RWPE1 (cell line): ENCODE data around the gene ARL6IP1.
"Not testable (repeated sequence)": the region's sequence is repeated elsewhere in the genome, so short reads cannot be mapped to it uniquely, and the experiment has no call there.

ENCODE experiments used
- CTCF ChIA-PET: fragments of 350-600 bp; sonication (Branson Sonifier 250); formaldehyde crosslinking; extraction: SDS; loops from one replicate; lab custom pipeline; 2021; lab: Yijun Ruan, JAX
- POLR2A ChIA-PET: fragments of 400-600 bp; formaldehyde crosslinking; extraction: SDS; loops from one replicate; lab custom pipeline; 2020; ENCODE audit warnings: antibody characterized with exemption; ENCODE audit not compliant: low non-redundant PET; lab: Yijun Ruan, JAX
- DNase-seq: peaks from one replicate; pipeline ENCODE4 v3.0.0; 2012; ENCODE audit warnings: low spot score
- H3K27ac ChIP-seq: fragments of 450-650 bp; 2 replicates; pipeline ENCODE4 v1.5.1; 2017
- CTCF ChIP-seq: fragments of 450-650 bp; conservative IDR thresholded peaks from 2 replicates; pipeline ENCODE4 v1.5.1; 2017; ENCODE audit warnings: low read depth, mild to moderate bottlenecking

The ARL6IP1 gene

GRCh38 chr16:18783430-18784341 is 17.7 kb downstream of the ARL6IP1 start:
- DNase-seq = no peak
- ChIA-PET POLR2A (interaction anchor here (0.6 kb wide), 1 partner anchor 168 kb away, joined by 3 read pairs; no protein-coding TSS in a partner anchor), CTCF (interaction anchor here (0.6 kb wide), 1 partner anchor 1011 kb away, joined by 3 read pairs; no protein-coding TSS in a partner anchor)
- H3K27ac ChIP-seq = no peak overlapping the region
- TF ChIP-seq CTCF = no peak

DNA sequence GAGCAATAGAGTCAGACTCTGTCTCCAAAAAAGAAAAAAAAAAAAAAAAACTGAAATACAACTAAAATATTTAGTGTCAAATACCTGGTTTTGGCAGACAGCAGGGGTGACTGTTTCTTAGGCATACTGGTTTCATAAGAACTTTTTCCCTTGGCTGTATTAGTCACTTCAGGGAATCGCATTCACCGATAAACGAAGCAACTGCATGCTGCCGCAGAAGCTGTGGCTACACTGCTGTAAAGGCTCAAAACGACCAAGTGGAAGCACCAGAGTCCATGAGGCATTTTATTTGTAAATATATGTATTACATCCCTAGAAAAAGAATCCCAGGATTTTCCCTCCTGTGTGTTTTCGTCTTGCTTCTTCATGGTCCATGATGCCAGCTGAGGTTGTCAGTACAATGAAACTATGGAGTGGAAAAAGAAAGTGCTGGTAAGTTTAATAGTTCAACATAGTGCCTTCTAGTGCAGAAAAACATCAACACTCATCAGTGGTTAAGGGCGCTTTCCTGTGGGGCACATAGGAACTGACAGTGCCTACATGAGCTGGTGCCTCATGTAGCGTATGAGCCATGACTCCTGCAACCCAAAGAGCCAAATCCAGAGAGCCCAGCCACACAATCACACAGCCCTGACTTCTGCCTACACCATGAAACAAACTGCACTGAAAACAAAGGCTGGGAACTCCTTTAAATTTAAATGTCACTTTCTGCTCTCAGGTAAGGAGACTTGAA is 18.5 kb downstream of the ARL6IP1 start:
- no peak for TF ChIP-seq CTCF
- POLR2A ChIA-PET = interaction anchor here (0.6 kb wide), 1 partner anchor 167 kb away, joined by 3 read pairs; no protein-coding TSS in a partner anchor
- CTCF ChIA-PET = no interaction called here
- H3K27ac ChIP-seq = no peak overlapping the region
- no peak for DNase-seq

GRCh38 chr16:18781232-18781631 is 20.1 kb downstream of the ARL6IP1 start:
- H3K27ac ChIP-seq, CTCF ChIA-PET, DNase-seq, POLR2A ChIA-PET: not testable (repeated sequence)

- POLR2A ChIA-PET, DNase-seq, CTCF ChIA-PET, H3K27ac ChIP-seq: not testable (repeated sequence)
Observed at GRCh38 chr16:18780460-18781026, 20.8 kb downstream of the ARL6IP1 start.

GRCh38 chr16:18777664-18778063 is 23.7 kb downstream of the ARL6IP1 start:
- H3K27ac ChIP-seq, POLR2A ChIA-PET, CTCF ChIA-PET, DNase-seq: not testable (repeated sequence)

DNA sequence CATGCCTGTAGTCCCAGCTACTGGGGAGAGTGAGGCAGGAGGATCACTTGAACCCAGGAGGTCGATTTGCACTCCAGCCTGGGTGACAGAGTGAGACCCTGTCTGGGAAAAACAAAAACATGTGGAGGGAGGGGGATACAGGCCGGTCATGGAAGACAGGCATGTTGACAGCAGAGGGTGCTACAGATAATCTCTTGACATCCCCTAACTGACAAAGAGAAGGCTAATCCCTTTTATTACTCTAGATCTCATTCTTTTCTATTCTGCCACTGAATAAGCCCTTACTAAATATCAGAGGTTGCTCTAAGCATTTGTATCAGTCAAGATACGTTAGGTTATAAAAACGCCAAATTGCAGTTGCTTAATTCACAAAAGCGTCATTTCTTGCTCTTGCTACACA is 25.0 kb downstream of the ARL6IP1 start:
- CTCF ChIA-PET, H3K27ac ChIP-seq, POLR2A ChIA-PET, DNase-seq: not testable (repeated sequence)

- POLR2A ChIA-PET, DNase-seq, H3K27ac ChIP-seq: not testable (repeated sequence)
- CTCF ChIA-PET = interaction anchor here (0.6 kb wide), 1 partner anchor 303 kb away, joined by 3 read pairs; no protein-coding TSS in a partner anchor
Observed at GRCh38 chr16:18774651-18775050, 26.7 kb downstream of the ARL6IP1 start.

DNA sequence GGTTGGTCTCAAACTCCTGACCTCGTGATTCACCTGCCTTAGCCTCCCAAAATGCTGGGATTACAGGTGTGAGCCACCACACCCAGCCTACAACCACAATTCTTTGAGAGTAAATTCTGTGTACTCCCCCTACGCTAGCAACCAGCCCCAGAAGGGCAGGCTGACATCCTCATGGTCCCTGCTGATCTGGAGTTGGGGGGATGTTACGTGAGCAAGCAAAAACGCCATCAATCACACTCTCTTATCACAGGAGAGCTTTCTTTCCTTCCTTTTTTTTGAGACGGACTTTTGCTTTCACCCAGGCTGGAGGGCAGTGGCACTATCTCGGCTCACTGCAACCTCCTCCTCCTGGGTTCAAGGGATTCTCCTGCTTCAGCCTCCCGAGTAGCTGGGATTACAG is 29.2 kb downstream of the ARL6IP1 start:
- H3K27ac ChIP-seq, CTCF ChIA-PET, DNase-seq, POLR2A ChIA-PET: not testable (repeated sequence)

DNA sequence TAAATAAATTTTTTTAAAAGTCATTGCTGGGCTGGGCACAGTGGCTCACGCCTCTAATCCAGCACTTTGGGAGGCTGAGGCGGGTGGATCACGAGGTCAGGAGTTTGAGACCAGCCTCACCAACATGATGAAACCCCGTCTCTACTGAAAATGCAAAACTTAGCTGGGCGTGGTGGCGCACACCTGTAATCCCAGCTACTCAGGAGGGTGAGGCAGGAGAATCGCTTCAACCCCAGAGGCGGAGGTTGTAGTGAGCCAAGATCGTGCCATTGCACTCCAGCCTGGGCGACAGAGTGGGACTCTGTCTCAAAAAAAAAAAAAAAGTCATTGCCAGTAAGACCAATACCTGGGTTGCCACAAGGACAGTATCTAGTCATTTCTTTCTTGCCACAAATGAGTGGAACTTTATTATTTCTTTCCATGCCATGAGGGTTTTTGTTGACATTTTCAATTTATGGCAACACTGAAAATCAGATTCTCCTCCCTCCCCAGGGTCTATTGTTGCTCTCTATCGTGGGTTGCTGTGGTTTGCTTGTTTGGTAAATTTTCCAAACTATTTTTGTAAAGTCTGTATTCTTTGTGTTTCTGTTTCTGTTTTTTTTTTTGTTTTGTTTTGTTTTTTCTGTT is 30.9 kb downstream of the ARL6IP1 start:
- CTCF ChIA-PET, POLR2A ChIA-PET, DNase-seq, H3K27ac ChIP-seq: not testable (repeated sequence)

GRCh38 chr16:18767217-18767616 is 34.1 kb downstream of the ARL6IP1 start:
- CTCF ChIA-PET, POLR2A ChIA-PET, DNase-seq, H3K27ac ChIP-seq: not testable (repeated sequence)

GRCh38 chr16:18762713-18763112 is 38.6 kb downstream of the ARL6IP1 start:
- CTCF ChIA-PET, DNase-seq, POLR2A ChIA-PET, H3K27ac ChIP-seq: not testable (repeated sequence)
